Neuron (in vitro differentiated cells): ENCODE data around the gene ADAMTS10.

Experiments
- H2AFZ ChIP-seq: one replicate; pipeline ENCODE4 v1.6.1; 2013; ENCODE audit warnings: low read depth, mild to moderate bottlenecking, inconsistent platforms, low read length, moderate library complexity
- H3K27me3 ChIP-seq: one replicate; pipeline ENCODE4 v1.6.1; 2013; ENCODE audit warnings: low read length; ENCODE audit not compliant: insufficient read depth
- H3K36me3 ChIP-seq: one replicate; pipeline ENCODE4 v1.6.1; 2013; ENCODE audit warnings: low read length; ENCODE audit not compliant: insufficient read depth
- H3K4me1 ChIP-seq: one replicate; pipeline ENCODE4 v1.6.1; 2013; ENCODE audit warnings: low read length; ENCODE audit not compliant: insufficient read depth
- H3K4me3 ChIP-seq: 2 replicates; pipeline ENCODE4 v1.5.1; 2013; ENCODE audit warnings: mild to moderate bottlenecking, low read length, moderate library complexity
- H3K9me3 ChIP-seq: one replicate; pipeline ENCODE4 v1.6.1; 2013; ENCODE audit warnings: low read length

The ADAMTS10 gene

GRCh38 chr19:8552810-8553209, 57.7 kb downstream of the ADAMTS10 start:
- Histone ChIP-seq H3K4me1 (no peaks in the 10 kb centered on the region), H3K4me3 (no peak overlapping the region), H3K9me3 (no peaks in the 10 kb centered on the region), H2AFZ (peak overlapping the region; percentile 94), H3K36me3 (no peaks in the 10 kb centered on the region), H3K27me3 (no peaks in the 10 kb centered on the region)

GRCh38 chr19:8550070-8550469, 60.4 kb downstream of the ADAMTS10 start:
- H3K4me3 ChIP-seq: no peak overlapping the region
- H3K36me3 ChIP-seq: no peaks in the 10 kb centered on the region
- H3K4me1 ChIP-seq: no peaks in the 10 kb centered on the region
- H3K27me3 ChIP-seq: no peaks in the 10 kb centered on the region
- H3K9me3 ChIP-seq: peaks cover 2% of the 10 kb centered on the region
- H2AFZ ChIP-seq: no peak overlapping the region

- Histone ChIP-seq H3K9me3 (peaks cover 2% of the 10 kb centered on the region), H3K4me3 (no peak overlapping the region), H3K27me3 (no peaks in the 10 kb centered on the region), H3K36me3 (no peaks in the 10 kb centered on the region), H2AFZ (no peak overlapping the region), H3K4me1 (no peaks in the 10 kb centered on the region)
These were observed 64.8 kb downstream of the ADAMTS10 start for GRCh38 chr19:8545743-8546142.

GRCh38 chr19:8544168-8544567, 66.3 kb downstream of the ADAMTS10 start:
- no peaks in the 10 kb centered on the region for H3K27me3 ChIP-seq

GRCh38 chr19:8539621-8540149, 70.8 kb downstream of the ADAMTS10 start:
- no peak overlapping the region for H2AFZ ChIP-seq
- H3K4me3 ChIP-seq: no peak overlapping the region
- H3K9me3 ChIP-seq: no peaks in the 10 kb centered on the region
- no peaks in the 10 kb centered on the region for H3K27me3 ChIP-seq
- H3K4me1 ChIP-seq: no peaks in the 10 kb centered on the region
- H3K36me3 ChIP-seq: no peaks in the 10 kb centered on the region

More at GRCh38 chr19:8544168-8544567, 66.3 kb downstream of the ADAMTS10 start:
- Histone ChIP-seq H3K36me3 (no peaks in the 10 kb centered on the region), H2AFZ (no peak overlapping the region), H3K9me3 (peaks cover 2% of the 10 kb centered on the region), H3K4me1 (no peaks in the 10 kb centered on the region), H3K4me3 (no peak overlapping the region)

GRCh38 chr19:8537099-8537498, 73.4 kb downstream of the ADAMTS10 start:
- Histone ChIP-seq H3K27me3 (no peaks in the 10 kb centered on the region), H3K4me3 (no peak overlapping the region), H2AFZ (no peak overlapping the region), H3K36me3 (no peaks in the 10 kb centered on the region), H3K4me1 (no peaks in the 10 kb centered on the region), H3K9me3 (no peaks in the 10 kb centered on the region)

- Histone ChIP-seq H3K27me3 (no peaks in the 10 kb centered on the region), H2AFZ (no peak overlapping the region), H3K4me1 (no peaks in the 10 kb centered on the region), H3K36me3 (no peaks in the 10 kb centered on the region), H3K4me3 (no peak overlapping the region), H3K9me3 (no peaks in the 10 kb centered on the region)
These were observed 74.2 kb downstream of the ADAMTS10 start for GRCh38 chr19:8536282-8536681.

GRCh38 chr19:8532225-8532624, 78.3 kb downstream of the ADAMTS10 start:
- Histone ChIP-seq H3K4me1 (no peaks in the 10 kb centered on the region), H3K9me3 (no peaks in the 10 kb centered on the region), H3K27me3 (no peaks in the 10 kb centered on the region), H3K36me3 (no peaks in the 10 kb centered on the region), H3K4me3 (no peak overlapping the region), H2AFZ (no peak overlapping the region)

- Histone ChIP-seq H2AFZ (no peak overlapping the region), H3K27me3 (no peaks in the 10 kb centered on the region), H3K4me3 (no peak overlapping the region), H3K4me1 (peaks cover 6% of the 10 kb centered on the region), H3K9me3 (no peaks in the 10 kb centered on the region), H3K36me3 (no peaks in the 10 kb centered on the region)
These were observed 79.0 kb downstream of the ADAMTS10 start for GRCh38 chr19:8531470-8531869.
